GM12875 (cell line): ENCODE results near the gene SIRT5.

ENCODE experiments used
- H3K4me3 ChIP-seq: one replicate; pipeline ENCODE4 v1.5.1; 2011; ENCODE audit warnings: low read depth, low read length, control low read depth
- TF ChIP-seq, protein P1 (sequence below): IDR thresholded peaks from 2 replicates; pipeline ENCODE4 v1.5.1; 2011; ENCODE audit warnings: low read depth, mild to moderate bottlenecking, control low read depth, inconsistent platforms, low read length, moderate library complexity, borderline replicate concordance; ENCODE audit not compliant: insufficient read depth

The SIRT5 gene

DNA sequence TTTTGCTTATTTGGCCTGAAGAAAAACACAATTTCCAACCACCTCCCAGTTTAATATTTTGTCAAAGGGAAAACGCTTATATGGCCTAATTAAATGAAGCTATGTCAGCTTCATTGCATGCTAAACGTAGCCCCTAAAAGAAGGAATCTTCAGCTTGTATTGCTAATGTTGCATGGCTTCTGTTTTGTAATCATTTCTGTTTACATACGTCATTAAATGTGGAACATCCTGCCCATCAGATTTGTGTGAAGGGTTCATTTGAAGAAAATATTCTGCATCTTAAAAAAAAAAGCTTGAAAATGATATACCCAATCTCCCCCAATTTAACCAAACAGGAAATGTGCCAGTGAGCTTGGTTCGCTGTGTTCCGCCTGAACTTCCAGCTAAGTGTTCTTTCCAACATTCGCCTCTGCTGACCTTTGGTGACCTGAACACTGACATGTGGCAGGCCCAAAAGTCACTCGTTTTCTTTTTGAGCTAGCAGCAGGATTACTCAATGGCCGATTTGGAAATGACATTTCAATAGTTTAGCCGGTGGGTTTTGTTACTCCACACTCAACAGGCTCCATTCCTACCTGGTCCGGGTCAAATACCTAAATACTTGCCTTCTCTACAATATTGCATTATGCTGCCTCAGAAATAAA lies 12.7 kb upstream of the SIRT5 start:
- TF ChIP-seq, protein P1, sequence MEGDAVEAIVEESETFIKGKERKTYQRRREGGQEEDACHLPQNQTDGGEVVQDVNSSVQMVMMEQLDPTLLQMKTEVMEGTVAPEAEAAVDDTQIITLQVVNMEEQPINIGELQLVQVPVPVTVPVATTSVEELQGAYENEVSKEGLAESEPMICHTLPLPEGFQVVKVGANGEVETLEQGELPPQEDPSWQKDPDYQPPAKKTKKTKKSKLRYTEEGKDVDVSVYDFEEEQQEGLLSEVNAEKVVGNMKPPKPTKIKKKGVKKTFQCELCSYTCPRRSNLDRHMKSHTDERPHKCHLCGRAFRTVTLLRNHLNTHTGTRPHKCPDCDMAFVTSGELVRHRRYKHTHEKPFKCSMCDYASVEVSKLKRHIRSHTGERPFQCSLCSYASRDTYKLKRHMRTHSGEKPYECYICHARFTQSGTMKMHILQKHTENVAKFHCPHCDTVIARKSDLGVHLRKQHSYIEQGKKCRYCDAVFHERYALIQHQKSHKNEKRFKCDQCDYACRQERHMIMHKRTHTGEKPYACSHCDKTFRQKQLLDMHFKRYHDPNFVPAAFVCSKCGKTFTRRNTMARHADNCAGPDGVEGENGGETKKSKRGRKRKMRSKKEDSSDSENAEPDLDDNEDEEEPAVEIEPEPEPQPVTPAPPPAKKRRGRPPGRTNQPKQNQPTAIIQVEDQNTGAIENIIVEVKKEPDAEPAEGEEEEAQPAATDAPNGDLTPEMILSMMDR: no peak
- no peak overlapping the region for H3K4me3 ChIP-seq

DNA sequence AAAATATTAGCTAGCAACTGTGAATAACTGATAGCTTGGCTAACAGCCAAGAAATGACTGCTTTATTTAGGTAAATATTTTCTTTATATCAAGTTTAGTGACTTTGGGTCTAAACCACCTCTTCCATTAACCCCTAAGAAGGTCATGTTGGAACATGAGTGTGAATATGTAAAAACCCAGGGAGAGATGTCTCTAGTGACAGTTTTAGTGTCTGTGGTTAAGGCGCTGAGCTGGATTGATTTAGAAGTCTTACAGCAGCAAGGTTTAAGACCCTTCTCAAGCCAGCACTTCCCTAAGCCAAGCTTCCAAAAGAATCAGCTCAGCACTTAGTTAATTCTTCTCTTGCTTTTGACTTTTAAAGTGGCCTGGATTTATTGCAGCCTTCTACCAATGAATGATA lies 11.4 kb upstream of the SIRT5 start:
- no peak overlapping the region for H3K4me3 ChIP-seq
- TF ChIP-seq, protein P1: no peak

DNA sequence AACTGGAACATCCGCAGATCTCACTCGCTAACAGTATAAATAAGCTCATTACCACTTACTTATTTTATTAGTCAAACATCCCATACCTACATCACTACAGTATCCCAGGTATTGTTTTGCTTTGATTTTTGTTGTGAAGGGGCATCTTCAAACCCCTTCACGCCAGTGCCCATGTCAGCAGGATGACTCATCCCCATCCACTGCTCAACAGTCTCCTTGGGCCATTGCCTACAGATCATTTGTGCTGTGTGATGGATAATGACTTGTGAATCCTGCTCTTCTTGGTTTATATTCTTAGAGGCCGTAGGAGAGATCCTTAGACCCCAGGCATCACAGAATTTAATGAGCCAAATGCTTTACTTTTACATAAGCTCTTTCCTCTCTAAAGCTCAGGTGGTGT lies 8.5 kb upstream of the SIRT5 start:
- no peak overlapping the region for H3K4me3 ChIP-seq
- TF ChIP-seq, protein P1: no peak

DNA sequence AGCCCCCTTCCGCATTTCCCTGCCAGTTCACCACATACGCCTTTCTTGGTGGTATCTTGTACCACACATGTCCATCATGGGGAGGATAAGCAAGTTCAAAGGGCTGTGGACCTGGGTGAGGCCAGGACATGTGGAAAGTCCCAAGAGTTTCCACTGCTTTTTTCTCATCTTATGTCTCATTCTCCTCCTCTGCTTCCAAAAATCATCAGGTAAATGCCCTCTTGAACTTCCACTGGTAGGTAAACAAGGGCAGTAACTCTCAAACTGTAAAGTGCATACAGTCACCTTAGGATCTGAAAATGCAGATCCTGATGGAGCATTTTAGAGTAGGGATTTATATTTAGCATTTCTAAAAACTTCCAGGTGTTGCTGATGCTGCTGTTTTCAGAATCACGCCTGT lies 7.9 kb upstream of the SIRT5 start:
- TF ChIP-seq, protein P1: no peak
- no peak overlapping the region for H3K4me3 ChIP-seq

- no peak overlapping the region for H3K4me3 ChIP-seq
- TF ChIP-seq, protein P1: no peak
Observed at GRCh38 chr6:13568970-13569369, 5.4 kb upstream of the SIRT5 start.

GRCh38 chr6:13572240-13572639 lies 2.2 kb upstream of the SIRT5 start:
- H3K4me3 ChIP-seq: no peak overlapping the region
- TF ChIP-seq, protein P1: no peak

- H3K4me3 ChIP-seq: no peak overlapping the region
- TF ChIP-seq, protein P1: no peak
Observed at GRCh38 chr6:13572951-13573654, 1.3 kb upstream of the SIRT5 start.
